Suprapubic skin (tissue), 3 donors: ENCODE results near the gene TNNI3.
"Not testable (repeated sequence)": the region's sequence is repeated elsewhere in the genome, so short reads cannot be mapped to it uniquely, and the experiment has no call there.

Experiments
- CTCF ChIP-seq, 2 donors: fragments of 200-600 bp in 1 of 2; fragments of 450-650 bp in 1 of 2; sonication (generic) in 1 of 2; IDR thresholded peaks; one replicate each; pipeline ENCODE4 v1.5.1; 2016 to 2019; ENCODE audit warnings: antibody characterized with exemption in 2 of 2, mild to moderate bottlenecking in 1 of 2, moderate library complexity in 1 of 2
- EP300 ChIP-seq: sonication (generic); formaldehyde crosslinking; IDR thresholded peaks from one replicate; pipeline ENCODE4 v1.6.1; 2017; ENCODE audit warnings: antibody characterized with exemption
- POLR2A ChIP-seq, 2 donors: fragments of 450-650 bp; IDR thresholded peaks; one replicate each; pipeline ENCODE4 v1.6.1; 2017; ENCODE audit warnings: antibody characterized with exemption in 2 of 2, mild to moderate bottlenecking in 2 of 2, moderate library complexity in 2 of 2

GRCh38 chr19:55107252-55107651 is 50.3 kb downstream of the TNNI3 start:
- TF ChIP-seq POLR2A (IDR thresholded peaks at IDR 0.05); CTCF (IDR thresholded peaks at IDR 0.05); EP300: not testable (repeated sequence)
